22Rv1 (cell line): ENCODE measurements around the gene ZBTB39.

Experiments used
- H3K27ac ChIP-seq: fragments of 450-650 bp; 2 replicates; pipeline ENCODE4 v1.5.1; 2017
- CTCF ChIP-seq: fragments of 450-650 bp; IDR thresholded peaks from 2 replicates; pipeline ENCODE4 v1.5.1; 2017; ENCODE audit warnings: mild to moderate bottlenecking
- ZFX ChIP-seq: fragments of 450-650 bp; IDR thresholded peaks from 2 replicates; pipeline ENCODE4 v1.6.1; 2017; ENCODE audit warnings: antibody characterized with exemption, borderline replicate concordance

Gene ZBTB39

GRCh38 chr12:57048423-57049118 is 42.2 kb upstream of the ZBTB39 start:
- peak overlapping the region; percentile 72 for H3K27ac ChIP-seq
- no peak for TF ChIP-seq CTCF
- TF ChIP-seq ZFX: no peak

GRCh38 chr12:57047981-57048380 is 41.6 kb upstream of the ZBTB39 start:
- TF ChIP-seq CTCF: no peak
- no peak for TF ChIP-seq ZFX
- peak overlapping the region; percentile 72; the same call in 1 of the 2 replicates for H3K27ac ChIP-seq

- H3K27ac ChIP-seq: no peak overlapping the region
- no peak for TF ChIP-seq CTCF
- TF ChIP-seq ZFX: no peak
These were observed 40.9 kb upstream of the ZBTB39 start for GRCh38 chr12:57046947-57047890.

GRCh38 chr12:57046086-57046791 is 39.9 kb upstream of the ZBTB39 start:
- no peak overlapping the region for H3K27ac ChIP-seq
- no peak for TF ChIP-seq ZFX
- no peak for TF ChIP-seq CTCF

- H3K27ac ChIP-seq: no peak overlapping the region
- TF ChIP-seq CTCF: no peak
- TF ChIP-seq ZFX: no peak
These were observed 38.5 kb upstream of the ZBTB39 start for GRCh38 chr12:57044889-57045288.

GRCh38 chr12:57044468-57044867 is 38.1 kb upstream of the ZBTB39 start:
- TF ChIP-seq CTCF (no peak), ZFX (no peak)
- no peak overlapping the region for H3K27ac ChIP-seq
